GM18519 (cell line): Measurements from ENCODE around the gene CCDC174.

Source experiments
- ATAC-seq: cut with Tn5 transposase; IDR thresholded peaks from one replicate; pipeline ENCODE4 v1.9.1; 2021; ENCODE audit warnings: mild to moderate bottlenecking, moderate library complexity; ENCODE audit not compliant: unreplicated experiment, low FRiP score

CCDC174 gene

GRCh38 chr3:14624498-14624897, 27.1 kb upstream of the CCDC174 start:
- no peak for ATAC-seq

DNA sequence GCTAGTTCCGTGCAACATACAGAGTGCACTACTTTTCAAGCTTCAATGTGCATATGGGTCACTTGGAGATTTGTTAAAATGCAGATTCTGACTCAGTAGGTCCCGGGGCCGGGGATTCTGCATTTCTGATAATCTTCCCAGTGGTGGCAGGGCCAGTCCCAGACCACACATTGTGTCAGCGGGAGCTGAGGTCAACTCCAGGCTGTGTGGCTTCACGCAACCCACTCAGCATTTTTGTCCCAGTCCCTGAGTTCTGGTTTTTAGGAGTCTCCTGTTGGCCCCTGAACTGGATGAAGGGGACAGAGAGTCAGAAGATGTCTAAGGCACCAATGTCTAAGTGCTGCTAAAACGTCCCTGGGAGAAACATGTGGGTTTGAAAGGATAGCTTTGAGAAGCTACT, 26.1 kb upstream of the CCDC174 start:
- no peak for ATAC-seq

- ATAC-seq = no peak
Observed at GRCh38 chr3:14627815-14628214, 23.7 kb upstream of the CCDC174 start.

GRCh38 chr3:14628406-14628805, 23.2 kb upstream of the CCDC174 start:
- no peak for ATAC-seq

DNA sequence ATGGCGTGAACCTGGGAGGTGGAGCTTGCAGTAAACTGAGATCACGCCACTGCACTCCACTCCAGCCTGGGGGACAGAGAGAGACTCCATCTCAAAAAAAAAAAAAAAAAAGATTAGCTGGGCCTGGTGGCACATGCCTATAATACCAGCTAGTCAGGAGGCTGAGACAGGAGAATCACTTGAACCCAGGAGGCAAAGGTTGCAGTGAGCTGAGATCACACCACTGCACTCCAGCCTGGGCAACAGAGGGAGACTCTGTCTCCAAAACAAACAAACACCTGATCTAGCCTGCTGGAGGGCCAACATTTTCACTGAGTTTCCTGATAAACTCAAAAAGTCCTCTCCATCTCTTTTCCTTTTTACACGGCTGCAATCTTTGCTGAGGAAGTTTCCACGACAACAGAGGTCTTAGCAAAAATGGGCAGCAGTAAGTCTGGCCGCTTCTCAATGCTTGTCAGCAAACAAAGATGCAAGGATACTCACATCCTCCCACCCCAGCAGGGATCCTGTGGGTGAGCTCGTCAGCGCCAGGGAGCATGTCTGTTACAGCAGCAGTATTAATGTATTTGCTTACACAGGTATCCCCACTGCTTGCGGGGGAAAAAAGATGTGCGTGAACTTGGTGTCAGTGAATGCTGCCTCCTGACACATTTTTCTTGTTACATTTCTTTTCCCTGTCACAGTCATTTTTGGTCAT, 21.0 kb upstream of the CCDC174 start:
- ATAC-seq = no peak

GRCh38 chr3:14631101-14631497, 20.5 kb upstream of the CCDC174 start:
- ATAC-seq = no peak

DNA sequence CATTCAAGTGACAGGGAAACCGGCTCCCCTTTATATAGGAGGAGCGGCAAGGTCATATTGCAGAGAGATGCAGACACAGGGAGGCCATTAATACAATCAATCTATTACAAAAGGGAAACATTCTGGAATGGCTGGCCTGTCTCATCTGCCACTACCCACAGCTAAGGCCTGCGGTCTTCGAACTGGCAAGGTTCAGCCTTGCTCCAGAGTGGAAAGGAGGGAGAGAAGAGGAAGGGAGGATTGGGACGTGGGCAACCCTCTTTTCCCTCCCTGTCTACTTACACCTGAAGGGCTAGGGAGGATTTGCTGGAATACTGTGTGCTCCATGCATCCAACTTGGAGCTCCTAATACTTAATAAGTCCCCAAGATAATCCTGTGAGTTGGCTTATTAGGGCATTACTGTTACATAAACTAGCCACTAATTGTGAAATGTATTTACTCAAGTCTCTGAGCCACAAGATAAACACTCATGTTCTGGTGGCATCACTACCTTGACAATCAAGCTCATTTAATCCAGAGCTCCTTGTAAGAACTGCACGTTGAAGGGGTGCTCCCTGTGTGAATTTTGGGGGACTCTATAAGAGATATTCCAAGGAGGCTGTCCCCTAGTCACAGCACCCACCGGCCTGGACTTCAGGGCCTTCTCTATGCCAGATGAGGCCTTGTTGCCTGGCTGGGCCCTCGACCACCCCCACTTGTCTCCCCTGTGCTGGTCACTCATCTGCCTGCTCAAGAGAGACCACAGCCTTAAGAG, 19.7 kb upstream of the CCDC174 start:
- no peak for ATAC-seq

- no peak for ATAC-seq
Observed at GRCh38 chr3:14632442-14632930, 19.1 kb upstream of the CCDC174 start.

DNA sequence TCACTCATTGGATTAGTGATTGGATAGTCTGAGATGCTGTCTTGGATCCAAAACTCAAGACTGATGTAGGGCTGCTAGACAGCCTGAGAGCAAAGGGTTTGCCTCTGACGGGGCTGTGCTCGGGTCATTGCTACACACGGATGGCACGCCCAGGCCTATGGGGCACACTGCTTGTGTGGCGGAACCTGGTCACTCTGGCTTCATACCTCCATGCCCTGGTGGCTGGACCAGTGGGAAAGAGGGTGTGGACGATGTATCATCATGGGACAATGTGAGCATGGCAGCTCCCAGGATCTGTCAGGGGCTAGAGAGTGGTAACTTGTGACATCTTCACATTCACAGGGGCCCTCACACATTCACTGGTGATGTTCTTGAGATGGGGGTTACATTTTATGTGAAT, 18.1 kb upstream of the CCDC174 start:
- ATAC-seq = no peak

DNA sequence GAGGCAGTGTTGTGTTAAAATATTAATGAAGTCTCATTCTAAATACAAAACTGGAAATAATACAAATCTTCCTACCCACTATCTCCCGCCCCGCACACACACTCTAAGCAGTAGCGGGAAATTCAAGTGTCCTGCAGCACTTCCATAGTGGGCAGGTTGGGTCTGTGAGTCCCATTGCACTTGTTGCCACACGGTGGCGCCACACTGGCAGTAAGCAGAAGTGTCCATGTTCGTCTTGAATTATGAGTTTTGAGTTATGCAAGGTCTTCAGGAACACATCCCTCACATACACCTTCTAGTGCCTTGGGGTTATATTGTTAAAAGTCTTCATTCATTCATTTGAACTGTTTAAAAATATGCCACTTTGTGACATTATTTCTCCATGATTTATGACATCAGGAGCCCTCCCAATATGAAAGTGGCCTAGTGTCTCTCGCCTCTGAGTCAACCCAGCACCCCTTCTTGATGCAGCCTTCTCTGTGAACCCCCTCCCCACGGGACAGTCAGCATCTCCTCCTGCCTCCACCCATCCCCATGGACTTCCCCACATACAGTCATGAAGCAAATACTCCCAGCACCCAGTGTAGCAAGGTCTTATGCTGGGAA, 17.6 kb upstream of the CCDC174 start:
- ATAC-seq = no peak

GRCh38 chr3:14634763-14635400, 16.7 kb upstream of the CCDC174 start:
- ATAC-seq = no peak

- ATAC-seq = no peak
Observed at GRCh38 chr3:14636496-14637087, 15.0 kb upstream of the CCDC174 start.

DNA sequence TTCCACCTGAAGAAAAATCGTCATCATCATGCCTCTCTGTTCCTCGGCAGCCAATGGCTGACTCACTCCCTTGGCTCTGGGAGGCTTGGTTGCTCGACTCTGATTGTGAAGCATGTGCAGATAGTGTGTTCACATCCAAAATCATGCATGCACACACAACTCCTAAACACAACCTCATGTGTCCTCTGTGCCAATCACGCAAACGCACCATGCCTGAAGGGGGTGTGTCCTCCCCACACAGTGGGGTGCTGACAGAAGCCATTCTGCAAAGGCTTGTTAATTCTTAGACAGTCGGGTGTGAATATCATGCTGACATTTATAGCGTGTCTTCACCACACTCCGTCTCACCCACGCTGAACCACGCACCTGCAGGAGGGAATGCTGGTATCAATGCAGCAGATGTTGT, 11.4 kb upstream of the CCDC174 start:
- no peak for ATAC-seq

DNA sequence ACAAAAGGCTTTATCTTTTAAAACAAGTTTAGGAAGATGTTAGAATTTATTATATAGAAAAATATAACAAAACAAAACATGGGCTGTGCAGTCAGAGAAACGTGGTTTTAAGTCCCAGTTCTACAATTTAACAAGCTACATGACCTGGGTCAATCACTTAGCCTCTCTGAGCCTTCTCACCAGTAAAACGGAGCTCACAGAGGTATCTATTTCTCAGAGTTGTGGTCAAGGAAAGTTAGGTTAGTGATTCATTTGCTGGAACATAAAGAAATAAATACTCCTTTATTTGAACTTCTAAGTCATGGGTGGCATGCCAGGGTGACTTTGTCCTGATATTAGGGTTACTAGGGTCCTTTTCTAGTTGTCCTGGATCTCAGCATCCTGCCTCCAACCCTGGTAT, 10.8 kb upstream of the CCDC174 start:
- no peak for ATAC-seq

- no peak for ATAC-seq
Observed at GRCh38 chr3:14641346-14641745, 10.2 kb upstream of the CCDC174 start.

DNA sequence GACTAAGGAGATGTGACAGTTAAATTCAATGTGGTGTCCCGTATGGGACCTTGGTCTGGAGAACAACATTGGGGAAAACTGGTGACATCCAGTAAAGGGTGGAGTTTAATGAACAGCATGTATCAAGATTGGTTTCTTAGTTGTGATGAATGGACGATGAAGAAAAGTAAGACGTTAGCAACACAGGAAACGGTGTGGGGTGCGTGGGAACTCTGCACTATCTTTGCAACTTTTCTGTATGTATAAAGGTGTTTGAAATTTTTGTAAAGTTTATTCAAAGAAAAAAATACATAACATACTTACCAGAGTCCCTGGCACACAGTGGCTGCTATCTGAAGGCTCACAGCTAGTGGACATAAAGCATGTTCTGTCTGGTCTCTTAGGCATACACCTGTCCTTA, 6.1 kb upstream of the CCDC174 start:
- no peak for ATAC-seq

GRCh38 chr3:14646131-14646573, 5.4 kb upstream of the CCDC174 start:
- ATAC-seq = no peak

- no peak for ATAC-seq
Observed at GRCh38 chr3:14646589-14647413, 4.8 kb upstream of the CCDC174 start.

DNA sequence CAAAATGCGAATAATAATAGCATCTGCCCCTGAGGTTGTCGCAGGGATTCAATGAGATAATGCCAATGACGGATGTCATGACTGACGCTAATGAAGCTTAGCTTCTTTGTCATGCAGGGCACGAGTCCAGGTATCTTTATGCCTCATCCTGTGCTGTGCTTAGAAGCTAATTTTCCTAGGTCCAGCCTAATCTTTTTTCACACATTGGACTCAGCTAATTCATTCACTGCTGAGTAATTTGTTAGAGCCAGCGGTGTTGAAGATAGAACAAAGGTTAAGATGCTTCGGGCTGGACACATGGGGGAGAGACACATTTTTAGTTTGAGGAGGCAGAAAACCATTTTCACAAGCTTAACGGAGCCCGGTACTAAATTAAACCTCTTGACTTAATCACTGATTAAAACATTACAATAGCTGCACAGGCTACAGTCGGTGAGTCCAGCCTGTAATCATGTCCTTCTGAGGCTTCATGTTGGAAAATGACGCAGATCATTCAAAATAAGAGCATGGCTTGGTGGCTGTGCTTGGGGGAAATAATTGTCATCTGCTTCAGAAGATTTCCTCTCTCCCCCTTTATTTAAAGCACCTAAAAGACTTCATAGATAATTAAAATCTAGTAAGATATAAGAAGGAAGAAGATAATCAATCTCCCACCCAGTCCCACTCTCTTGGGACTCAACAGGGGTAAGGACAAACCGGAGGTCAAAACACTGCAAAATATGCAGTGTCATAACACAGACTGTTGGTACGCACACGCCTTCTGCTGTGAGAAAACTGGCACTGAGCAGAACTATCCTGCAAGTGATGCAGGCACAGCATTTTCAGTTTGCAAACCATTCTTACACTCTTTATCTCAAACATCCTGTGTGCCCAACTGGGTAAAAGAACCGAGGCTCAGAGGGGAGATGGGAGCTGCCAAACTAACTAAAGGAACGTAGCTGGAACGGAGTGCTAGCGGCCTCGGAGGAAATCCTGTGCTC, 3.3 kb upstream of the CCDC174 start:
- ATAC-seq = no peak
